ENCODE data around the gene DISC1.

Gene DISC1

DNA sequence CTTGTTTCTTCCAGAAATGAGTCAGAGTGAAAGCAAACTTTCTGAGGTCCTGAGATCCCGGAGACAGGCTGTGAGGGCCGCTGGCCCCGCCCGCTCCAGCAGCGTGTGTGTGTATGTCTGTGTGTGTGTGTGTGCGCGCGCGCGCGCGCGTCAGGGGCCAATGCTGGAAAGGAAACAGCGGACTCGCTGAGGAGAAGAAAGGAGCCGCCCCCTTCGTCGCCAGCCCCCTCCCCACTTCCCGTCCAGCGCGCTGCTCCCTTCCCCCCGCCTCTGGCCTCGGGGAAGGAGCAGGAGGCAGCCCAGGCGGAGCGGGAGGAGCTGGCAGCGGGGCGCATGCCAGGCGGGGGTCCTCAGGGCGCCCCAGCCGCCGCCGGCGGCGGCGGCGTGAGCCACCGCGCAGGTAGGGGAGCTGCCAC is at the start of gene DISC1:
DISC1 (plus strand) TSS at position 256 of the 416 bp plus-strand sequence; CDS start at position 334, 78 bp downstream.
- TF ChIP-seq, protein P1, sequence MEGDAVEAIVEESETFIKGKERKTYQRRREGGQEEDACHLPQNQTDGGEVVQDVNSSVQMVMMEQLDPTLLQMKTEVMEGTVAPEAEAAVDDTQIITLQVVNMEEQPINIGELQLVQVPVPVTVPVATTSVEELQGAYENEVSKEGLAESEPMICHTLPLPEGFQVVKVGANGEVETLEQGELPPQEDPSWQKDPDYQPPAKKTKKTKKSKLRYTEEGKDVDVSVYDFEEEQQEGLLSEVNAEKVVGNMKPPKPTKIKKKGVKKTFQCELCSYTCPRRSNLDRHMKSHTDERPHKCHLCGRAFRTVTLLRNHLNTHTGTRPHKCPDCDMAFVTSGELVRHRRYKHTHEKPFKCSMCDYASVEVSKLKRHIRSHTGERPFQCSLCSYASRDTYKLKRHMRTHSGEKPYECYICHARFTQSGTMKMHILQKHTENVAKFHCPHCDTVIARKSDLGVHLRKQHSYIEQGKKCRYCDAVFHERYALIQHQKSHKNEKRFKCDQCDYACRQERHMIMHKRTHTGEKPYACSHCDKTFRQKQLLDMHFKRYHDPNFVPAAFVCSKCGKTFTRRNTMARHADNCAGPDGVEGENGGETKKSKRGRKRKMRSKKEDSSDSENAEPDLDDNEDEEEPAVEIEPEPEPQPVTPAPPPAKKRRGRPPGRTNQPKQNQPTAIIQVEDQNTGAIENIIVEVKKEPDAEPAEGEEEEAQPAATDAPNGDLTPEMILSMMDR (conservative IDR thresholded peaks at IDR 0.05; ENCODE audit: low read depth, low read length), result no peak
- peak; percentile 63 for DNase-seq (ENCODE audit: low read depth)
- peak within 1 kb of the TSS; percentile 78 for H3K4me3 ChIP-seq (ENCODE audit: low read length)

DNA sequence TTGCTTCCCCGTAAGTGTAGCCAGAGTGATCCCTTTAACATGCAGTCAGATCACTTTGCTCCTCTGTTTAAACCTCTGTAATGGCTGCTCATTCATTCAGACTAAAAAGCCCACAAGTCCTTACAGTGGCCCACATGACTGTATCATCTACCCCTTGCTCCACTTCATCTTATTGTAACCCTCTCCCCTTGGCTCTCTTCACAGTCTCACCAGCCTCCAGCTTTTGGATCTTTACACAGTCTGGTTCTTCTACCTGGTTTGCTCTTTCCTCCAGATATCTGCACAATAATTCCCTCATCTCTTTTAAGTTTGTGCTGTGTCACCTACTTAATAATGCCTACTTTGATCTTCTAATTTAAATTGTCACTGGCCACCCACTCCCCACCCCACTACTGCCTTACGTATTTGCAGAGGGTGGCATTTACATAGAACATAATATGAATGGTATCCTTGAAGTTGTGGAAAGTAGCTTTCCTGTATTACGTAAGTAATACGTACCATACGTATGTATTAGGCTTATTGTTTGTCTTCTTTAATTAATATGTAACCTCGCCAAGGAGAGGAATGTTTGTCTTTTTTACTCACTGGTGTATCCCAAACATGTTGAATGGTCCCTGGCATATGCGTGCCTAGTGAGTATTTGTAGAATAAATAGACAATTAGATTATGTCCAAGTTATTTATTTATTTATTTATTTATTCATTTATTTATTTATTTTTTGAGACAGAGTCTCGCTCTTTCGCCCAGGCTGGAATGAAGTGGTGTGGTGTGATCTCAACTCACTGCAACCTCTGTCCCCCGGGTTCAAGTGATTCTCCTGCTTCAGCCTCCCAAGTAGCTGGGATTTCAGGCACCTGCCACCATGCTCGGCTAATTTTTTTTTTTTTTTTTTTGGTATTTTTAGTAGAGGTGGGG is 49.5 kb upstream of the DISC1 start:
- TF ChIP-seq, protein P1 (conservative IDR thresholded peaks at IDR 0.05; ENCODE audit: low read depth, low read length), result no peak
- no peak for DNase-seq (ENCODE audit: low read depth)
- no peak overlapping the region for H3K4me3 ChIP-seq (ENCODE audit: low read length)

DNA sequence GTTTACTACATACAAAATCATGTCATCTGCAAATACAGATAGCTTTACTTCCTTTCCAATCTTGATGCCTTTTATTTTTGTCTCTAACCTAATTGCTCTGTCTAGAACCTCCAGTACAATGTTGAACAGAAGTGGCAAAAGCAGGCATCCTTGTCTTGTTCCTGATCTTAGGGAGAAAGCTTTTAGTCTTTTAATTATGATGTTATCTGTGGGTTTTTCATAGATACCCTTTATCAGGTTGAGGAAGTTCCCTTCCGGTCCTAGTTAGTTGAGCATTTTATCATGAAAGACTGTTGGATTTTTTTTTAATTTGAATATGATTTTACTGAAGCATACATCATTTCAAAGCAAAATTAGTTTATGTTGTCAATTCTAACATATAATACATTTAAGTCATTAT is 45.7 kb upstream of the DISC1 start:
- H3K4me3 ChIP-seq (ENCODE audit: low read length), result no peak overlapping the region
- no peak for DNase-seq (ENCODE audit: low read depth)
- TF ChIP-seq, protein P1 (conservative IDR thresholded peaks at IDR 0.05; ENCODE audit: low read depth, low read length), result no peak

DNA sequence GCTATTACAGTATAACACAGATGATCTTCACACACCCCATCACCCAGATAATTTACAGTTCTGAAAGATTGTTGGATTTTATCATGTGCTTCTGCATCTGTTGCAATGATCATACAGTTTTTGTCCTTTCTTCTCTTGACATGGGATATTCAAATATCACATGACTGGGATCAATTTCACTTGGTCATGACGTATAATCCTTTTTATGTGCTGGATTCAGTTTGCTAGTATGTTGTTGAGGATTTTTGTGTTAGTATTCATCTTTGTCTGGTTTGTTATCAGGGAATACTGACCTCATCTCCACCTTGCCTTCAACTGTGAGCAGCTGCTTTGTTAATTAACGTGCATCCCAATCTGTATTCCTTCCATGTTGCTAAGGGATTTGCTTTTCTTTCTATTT is 44.7 kb upstream of the DISC1 start:
- TF ChIP-seq, protein P1 (conservative IDR thresholded peaks at IDR 0.05; ENCODE audit: low read depth, low read length), result no peak
- DNase-seq (ENCODE audit: low read depth), result peak; percentile 35
- no peak overlapping the region for H3K4me3 ChIP-seq (ENCODE audit: low read length)

DNA sequence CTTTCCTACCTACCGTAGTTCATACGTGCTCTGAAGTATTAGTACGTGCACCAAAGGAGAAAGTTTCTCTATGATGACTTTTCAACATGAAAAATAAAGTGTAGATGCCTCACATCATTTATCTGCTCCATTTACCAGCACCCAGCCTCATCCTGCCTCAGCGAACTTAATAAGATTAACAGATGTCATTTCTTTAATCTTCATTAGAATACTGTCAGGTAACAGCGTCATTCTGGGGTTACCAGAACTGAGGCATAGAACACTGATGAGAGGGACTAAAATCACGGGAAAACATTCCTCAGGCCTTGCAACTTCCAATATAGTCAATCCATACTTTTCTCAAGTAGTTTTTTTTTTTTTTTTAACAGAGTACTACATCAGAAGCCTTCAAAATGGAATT is 43.2 kb upstream of the DISC1 start:
- TF ChIP-seq, protein P1 (conservative IDR thresholded peaks at IDR 0.05; ENCODE audit: low read depth, low read length), result no peak
- DNase-seq (ENCODE audit: low read depth), result no peak
- no peak overlapping the region for H3K4me3 ChIP-seq (ENCODE audit: low read length)

DNA sequence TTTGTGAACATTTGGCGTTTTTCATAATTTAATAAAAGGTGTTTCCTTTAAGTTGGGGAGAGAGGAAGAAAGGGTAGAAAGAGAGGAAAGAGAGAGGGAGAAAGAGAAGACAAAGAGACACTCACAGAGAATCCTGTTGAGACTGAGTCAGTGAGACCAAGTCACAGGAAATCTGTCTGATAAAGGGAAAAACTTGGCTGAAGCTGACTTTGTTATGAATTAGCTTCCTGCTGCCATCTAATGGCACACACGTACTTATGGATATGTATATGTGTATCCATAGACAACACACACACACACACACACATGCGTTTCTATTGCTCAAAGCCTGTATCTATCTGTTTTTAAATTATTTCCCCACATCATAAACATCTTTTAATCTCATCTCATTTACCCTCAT is 42.5 kb upstream of the DISC1 start:
- peak; percentile 32 for DNase-seq (ENCODE audit: low read depth)
- TF ChIP-seq, protein P1 (conservative IDR thresholded peaks at IDR 0.05; ENCODE audit: low read depth, low read length), result peak; percentile 35

DNA sequence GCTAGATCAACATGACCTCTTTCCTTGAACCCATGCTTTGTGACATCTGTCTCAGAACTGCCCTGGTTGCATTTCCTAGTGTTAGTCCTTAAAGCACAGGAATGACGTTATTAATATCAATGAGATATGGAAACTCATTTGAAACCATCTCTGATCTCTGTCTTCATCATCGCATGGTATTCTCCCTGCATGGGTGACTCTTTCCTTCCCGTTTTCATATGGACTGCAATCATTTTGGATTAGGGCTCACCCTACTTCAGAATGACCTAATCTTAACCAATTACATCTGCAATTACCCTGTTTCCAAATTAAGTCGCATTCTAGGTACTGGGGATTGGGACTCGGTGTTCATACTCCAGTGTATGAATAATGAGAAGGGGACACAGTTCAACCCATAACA is 41.7 kb upstream of the DISC1 start:
- TF ChIP-seq, protein P1 (conservative IDR thresholded peaks at IDR 0.05; ENCODE audit: low read depth, low read length), result no peak
- no peak for DNase-seq (ENCODE audit: low read depth)
- no peak overlapping the region for H3K4me3 ChIP-seq (ENCODE audit: low read length)

More for the DNA sequence above, 42.5 kb upstream of the DISC1 start:
- no peak overlapping the region for H3K4me3 ChIP-seq (ENCODE audit: low read length)

Data from retinal pigment epithelial cell (primary cell).